OCI-M1 (cell line): ENCODE results near the gene ESRRG.

ENCODE experiments used
- DNase-seq: peaks from one replicate; lab custom pipeline; 2025; lab: John Stamatoyannopoulos, UW

ESRRG gene

DNA sequence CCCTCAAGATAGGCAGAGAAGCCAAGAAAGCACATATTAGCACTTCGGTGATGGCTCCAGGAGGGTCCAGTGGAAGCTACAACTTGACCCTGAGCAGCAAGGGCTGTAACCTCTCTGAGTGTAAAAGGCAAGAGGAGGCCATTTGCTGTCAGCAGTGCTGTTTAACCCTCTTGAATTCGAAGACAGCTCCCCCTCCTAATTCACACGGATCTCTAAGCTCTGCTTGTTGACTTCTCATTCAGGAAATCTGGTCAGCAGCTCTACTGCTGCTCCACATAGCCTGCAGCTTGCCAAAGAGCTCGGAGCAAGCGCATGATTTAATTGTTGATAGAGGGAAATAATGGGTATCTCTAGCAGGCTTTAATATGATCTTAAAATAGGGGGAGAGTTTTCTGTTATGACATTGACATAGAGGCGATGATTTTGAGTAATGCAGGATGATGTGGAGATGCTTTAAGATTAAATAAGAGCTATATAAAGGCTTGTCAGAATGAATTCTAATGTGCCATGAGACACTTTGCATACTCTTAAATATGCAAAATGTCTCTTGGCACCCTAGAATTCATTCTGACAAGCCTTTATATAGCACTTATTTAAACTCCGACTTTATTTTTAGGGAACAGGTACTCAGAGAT lies 220.6 kb downstream of the ESRRG start:
- no peak for DNase-seq

DNA sequence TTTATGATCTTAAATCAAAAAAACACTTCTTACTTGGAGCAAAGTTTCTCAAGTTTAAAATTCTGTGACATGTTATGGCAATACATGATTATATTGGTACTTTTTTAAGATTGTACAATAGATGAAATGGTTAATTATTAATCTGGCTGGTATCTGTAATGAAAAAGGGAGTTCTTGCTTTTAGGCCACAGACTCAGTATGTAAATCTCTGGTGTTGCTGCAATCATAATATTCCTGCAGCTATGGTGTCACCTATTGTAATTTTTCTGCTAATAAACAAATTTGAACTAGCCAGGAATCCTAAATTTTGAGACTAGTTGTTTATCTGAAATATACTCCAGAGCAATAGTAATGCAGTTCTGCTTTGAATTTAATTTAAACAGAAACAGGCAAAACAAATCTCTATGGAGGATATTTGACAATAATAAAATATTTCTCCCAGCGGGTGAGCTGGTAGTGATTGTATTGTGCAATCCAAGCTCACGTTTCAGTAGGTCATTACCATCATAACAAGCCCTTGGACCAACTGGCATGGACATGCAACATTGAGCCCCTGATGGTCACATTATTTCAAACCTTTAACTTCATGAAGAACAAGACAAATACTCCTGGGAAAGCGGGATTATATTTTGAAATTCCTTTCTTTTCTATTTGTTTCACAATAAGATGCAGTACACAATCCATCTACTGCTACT lies 222.8 kb downstream of the ESRRG start:
- no peak for DNase-seq

DNA sequence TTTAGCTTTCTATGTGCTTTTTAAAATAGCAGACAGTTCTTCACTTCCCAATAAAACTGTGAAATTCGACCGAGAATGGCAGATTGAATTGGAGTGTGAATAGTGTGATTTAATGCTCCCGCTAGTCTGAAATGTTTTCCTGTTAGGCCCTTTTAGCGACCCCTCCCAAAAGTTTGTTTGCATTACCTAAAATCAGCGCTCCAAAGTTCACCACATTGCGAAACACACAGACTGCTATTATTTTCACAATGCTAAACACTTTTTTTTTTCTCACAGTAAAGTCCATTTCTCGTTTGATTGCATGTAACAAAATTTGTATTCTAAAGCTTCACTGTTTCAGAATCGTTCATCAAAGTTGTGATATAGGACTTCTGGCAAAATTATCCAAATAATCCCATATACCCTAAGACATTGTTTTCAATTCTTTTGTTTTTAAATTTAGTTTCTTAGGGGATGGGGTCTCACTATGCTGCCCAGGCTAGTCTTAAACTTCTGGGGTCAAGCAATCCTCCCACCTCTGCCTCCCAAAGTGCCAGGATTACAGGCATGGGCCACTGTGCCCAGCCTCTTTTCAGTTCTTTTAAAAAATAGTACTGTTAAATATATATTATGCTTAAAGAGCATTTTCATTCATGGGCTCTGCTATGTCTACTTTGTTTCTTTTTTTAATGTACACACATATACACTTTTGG lies 223.5 kb downstream of the ESRRG start:
- no peak for DNase-seq

DNA sequence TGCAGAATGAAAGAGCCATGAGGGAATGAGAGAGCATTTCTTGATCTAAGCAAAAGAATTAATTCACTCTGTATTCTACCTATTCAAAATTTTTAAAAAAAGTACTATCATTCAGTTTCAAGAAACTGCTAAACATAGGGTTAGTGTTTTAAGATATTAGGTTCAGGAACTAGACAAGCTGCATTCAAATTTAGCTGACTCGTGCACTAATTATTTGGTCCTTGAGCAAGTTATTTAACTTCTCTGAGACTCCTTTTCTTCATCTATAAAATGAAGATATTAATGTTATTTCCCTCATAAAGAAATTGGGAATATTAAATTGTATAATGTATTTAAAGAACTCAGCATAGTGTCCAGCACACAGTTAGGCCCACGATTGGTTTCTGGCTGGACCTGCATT lies 225.0 kb downstream of the ESRRG start:
- no peak for DNase-seq

DNA sequence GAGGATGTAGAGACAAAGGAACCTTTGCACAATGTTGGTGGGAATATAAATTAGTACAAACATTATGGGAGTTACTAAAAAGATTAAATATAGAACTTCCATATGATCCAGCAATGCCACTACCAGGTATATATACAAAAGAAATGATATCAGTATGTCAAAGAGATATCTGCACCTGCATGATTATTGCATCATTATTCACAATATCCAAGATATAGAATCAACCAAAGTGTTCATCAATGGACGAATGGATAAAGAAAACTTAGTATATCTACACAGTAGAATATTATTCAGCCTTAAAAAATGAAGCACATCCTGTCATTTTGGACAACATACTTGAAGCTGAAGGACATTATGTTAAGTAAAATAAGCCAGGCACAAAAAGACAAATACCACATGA lies 238.2 kb downstream of the ESRRG start:
- no peak for DNase-seq

DNA sequence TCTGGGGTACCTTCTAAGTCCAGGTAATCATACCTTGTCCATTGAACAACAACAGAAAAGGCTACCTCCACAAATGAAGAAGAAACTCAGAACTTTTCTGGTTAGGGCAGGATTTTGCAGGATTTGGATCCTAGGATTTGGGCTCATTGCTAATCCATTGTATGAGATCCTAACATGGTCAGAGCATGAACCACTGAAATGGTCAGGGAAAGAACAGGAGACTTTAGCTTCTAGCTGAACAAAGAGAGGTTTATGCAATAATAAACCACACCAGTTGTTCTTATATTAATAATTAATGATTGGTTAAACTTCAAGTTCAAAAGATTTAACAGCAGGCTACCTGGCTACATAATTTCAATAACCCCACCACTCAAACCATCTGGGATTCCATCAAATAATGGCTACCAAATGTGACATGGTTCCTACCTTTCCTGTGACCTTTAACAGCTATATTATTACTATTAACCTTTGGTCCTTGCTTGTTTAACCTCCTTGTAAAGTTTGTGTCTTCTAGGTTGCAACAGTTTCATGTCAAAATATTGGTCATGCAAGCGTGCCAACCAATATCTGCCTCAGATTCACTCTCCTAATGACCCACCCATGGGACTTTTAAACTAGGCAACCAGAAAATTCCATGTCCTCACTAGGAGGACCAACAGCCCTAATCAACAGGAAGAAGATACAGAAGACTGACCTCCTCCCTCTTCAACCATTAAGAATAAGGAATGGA lies 239.4 kb downstream of the ESRRG start:
- no peak for DNase-seq

DNA sequence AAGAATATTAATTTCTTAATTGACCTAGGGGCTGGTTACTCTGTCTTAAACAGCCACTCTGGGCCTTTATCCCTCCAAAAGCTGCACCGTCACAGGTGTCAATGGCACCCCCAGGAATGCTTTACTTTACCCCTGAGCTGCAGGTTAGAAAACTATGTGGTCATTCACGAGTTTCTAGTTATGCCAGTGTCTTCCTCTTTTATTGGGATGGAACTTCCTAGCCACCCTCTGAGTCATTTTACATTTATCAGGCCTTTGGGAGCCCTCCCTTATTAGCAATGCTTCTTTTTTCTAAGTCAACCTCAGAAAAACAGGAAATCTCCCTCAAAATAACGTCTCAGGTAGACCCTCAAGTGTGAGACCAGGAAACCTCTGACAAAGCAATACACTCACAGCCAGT lies 240.6 kb downstream of the ESRRG start:
- no peak for DNase-seq

DNA sequence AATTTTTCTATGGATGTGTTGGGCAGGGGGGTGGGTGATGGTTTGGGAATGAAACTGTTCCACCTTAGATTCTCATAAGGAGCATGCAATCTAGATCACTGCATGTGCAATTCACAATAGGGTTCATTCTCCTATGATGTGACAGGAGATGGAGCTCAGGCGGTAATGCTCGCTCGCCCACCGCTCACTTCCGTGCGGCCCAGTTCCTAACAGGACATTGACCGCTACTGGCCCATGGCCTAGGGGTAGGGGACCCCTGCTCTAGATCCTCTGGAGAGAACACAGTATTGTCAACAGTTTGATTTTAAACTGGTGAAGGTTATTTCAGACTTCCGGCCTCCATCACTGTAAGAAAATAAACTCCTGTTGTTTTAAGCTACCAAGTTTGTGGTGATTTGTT lies 245.0 kb downstream of the ESRRG start:
- no peak for DNase-seq

DNA sequence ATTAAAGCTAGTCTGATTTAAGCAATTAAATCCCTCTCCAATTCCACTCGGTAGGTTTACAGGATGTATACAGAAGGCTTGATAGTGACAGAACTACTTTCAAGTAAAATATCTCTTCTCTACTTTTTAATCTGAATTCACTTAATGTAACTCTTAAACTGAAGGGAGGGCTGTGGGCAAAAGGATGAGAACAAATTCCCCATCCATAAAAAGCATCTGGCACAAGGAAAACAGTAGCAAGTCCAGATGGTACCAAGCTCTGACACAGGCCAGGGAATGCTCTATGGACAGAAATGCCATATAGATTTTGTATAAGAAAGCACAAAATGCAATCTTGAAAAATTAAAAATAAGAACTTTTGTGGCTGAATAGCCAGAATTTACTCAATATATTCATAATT lies 246.9 kb downstream of the ESRRG start:
- no peak for DNase-seq

DNA sequence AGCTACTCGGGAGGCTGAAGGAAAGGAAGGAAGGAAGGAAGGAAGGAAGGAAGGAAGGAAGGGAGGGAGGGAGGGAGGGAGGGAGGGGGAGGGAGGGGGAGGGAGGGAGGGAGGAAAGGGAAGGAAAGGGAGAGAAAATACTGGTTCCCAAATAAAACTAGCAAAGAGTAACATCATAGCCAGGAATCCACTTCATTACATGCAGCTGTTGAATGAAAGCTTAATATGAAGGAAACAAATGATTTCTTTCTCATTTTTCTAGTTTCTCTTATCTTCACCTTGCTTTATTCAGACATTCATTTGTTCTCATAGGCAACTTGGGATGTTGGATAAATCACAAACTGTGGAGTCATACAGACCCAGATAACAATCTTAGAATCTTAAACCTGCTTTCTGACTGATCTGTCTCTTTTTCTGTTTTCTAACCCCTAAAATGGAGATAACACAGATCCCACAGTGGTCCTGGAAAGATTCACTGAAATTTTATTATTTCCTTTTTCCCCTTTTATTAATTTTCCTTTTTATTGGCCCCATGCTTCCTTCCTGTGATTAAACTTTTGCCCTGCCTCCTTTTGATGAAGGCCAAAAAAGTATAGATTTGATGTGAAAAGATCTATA lies 247.5 kb downstream of the ESRRG start:
- no peak for DNase-seq

DNA sequence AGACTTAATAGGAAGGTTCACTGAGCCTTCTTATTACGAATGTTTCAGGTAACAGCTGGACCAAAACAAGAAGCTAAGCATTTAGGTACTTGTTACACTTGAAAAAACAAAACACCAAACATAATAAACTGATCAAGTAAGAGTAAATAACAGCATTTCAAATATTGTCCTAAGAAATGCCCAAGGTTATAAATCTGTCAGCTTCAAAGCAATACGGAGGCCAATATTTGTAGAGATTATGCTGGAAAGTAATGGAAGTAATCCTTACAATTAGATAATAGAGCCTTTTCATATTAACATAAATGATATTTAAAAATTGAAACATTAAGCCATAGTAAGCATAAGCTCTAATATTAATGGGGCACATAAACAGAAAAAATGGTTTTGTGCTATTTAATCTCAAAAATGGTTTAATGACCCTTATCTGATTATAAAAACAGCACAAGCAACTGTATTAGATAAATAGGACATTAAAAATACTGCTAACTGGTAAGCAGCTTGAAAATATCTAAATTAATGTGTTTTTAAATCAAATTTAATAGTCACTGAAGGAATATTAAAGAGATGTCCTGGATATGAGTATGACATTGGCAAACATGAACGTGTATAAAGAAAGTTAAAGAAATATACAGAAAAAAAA lies 256.9 kb downstream of the ESRRG start:
- DNase-seq, result no peak

DNA sequence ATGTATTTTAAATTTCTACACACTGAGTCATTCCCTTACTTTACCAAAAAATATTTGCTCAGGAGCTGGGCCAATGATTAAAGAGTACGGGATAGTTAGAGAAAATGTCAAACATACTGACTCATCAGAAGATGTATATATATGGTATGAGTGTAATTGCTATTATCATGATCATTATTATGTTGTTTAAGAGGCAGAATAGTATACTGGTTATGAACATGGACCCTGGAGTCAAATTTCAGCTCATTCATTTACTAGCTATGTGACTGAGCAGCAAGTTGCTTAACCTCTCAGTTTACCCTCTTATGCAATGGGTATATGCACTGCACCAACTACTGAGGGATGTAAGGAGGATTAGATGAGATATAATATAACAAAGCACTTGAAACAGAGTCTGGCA lies 258.7 kb downstream of the ESRRG start:
- no peak for DNase-seq

DNA sequence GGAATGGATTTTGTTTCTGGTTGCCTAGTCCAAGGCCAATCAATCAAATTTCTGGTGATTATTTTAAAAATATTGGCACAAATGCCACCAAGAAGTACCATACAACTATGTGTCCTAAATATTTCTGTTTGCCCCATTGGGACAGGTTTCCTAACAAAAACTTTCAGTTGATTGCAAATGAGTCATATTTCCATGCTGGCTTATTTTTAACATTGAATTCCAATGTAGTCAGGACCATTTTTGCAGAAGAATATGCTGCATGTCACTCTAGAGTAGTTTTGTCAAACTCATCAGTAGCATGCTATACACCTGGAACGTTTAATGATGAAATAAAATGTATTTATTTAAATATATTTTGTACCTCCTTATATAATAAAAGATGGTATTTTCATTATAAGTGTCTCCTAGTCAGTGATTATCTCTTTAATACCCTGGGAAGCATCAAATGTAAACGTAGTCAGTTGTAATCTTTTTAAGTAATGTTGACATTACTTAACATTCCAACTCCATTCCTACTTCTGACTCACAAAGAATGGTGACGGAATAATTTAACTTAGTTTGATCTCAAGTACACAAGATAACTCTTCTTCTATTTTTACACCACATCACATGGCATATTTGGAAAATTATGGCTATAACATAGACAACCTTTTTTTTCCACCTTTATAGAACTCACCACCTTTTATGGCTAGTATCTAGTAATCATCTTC lies 261.0 kb downstream of the ESRRG start:
- no peak for DNase-seq

DNA sequence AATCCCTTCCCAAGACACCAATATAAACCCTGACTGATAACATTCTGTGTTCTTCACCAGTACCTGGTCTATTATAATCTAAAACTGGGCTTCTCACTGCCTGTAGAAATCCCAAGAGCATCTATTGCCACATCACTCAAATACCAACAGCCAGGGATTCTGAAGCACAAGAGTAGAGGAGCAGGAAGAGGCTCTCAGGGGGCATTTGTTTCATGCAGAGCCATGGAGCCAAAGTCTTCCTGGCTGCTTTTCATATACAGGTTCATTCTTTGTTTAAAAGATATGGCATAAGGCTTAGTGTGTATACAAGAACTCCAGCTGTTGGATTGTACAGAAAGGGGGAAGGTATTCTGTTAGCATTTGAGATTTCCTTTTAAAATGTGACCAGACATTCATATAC lies 261.8 kb downstream of the ESRRG start:
- DNase-seq, result no peak

DNA sequence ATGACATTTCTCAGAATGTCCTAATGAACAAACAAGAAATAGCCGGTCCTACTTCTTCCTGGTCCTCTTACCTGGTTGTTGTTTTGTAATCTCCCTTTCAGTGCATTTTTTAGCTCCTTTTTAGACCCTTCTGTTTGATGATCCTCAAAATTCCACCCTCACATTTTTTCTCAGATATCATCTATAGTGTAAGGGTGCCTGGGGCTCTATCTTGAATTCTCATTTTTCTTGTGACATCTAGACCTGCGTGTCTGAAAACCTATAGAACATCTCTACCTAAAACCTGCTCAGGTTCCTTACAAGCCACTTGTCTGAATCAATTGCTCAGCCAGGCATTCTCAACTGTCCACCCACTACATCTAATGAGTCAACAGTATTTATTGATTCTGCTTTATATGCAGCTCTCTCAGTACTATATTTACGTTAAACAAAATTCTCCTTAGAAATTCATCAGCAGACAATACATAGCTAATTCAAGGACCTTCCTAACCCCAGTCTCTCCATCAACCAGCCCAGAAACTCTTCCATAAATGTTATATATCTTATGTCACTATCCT lies 263.5 kb downstream of the ESRRG start:
- DNase-seq, result no peak

DNA sequence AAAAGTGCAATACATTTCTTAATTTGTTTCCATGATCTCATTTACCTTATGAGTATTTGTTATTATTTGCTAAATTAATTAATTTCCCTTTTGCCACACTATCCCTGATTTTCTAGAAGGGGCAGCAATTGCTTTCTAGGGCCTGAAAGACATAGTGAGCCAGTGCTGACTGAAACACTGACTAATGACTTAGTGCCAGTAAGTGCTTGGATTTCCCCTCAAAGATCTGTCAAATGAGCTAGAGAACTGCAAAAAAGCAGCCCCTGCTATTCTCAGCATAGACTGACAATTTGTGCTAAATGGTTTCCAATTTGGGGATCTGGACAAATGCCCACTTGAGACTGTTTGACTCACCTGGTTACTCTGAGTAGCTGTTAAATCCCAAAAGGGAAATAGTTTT lies 264.4 kb downstream of the ESRRG start:
- no peak for DNase-seq

DNA sequence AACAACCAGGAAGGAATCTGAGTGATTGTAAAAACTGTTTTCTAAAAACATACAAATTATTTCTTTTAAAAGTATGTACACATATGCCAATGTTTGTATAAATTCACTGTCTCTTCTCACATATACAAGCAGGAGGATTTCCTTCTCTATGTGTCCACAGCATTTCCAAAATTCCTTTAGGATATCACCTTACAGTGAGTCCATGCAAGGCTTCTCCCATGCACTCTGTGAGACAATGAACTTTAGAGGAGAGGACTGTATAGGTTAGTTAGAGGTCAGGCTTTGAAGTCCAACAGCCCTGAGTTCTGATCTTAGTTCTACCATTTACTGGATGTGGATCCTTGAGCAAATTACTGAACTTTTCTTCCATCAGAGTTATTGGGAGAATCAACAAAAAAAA lies 265.9 kb downstream of the ESRRG start:
- DNase-seq, result no peak

DNA sequence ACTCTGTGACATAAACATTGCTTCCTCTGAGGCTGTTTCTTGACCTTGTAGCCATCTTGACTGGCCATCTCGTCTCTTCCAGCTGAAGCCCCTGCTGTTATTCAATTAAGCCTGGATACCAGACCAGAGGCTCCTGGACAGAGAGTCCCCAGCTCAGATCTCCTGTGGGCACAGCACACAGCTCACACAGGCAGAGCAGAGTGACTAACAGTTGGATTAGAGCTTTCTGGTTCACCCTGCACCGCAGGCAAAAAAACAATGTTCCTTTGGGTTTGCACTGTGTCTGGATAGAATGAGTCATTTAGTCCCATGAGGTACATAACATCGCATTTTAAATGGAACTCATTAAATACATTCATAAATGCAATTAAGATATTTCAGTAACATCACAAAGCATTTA lies 266.5 kb downstream of the ESRRG start:
- DNase-seq, result no peak

DNA sequence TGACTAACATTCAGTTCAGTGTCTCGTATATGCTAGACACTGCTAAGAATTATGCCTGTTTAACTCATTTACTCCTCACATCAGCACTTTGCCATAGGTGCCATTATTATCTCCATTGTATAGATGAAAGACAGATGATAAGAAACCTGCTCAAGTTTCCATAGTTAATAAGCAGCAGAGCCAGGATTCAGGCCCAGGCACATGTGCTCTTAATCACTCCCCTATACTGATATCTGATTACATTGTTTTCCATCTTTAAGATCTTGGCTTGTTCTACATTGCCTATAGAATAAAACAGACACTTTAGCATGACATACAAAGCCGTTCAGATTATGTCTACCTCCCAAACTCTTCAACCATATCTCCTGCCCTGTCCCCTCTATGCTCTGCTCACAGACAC lies 269.5 kb downstream of the ESRRG start:
- DNase-seq, result no peak
